WTC11 (cell line): ENCODE measurements around the gene PIP4P1. TPM values are rescaled to one million over a fixed set of nuclear protein-coding genes. Genes with fewer than 3 reads are reported as not detected.

Experiments used
- ATAC-seq: fragments of 200-7000 bp; cut with Tn5 transposase; 2 replicates; pipeline ENCODE4 v1.10.0; 2021; ENCODE audit warnings: mild to moderate bottlenecking, moderate library complexity
- CTCF ChIA-PET: fragments of 300-600 bp; sonication (Branson Sonifier 250); formaldehyde crosslinking; loops from one replicate; lab custom pipeline; 2021; ENCODE audit warnings: antibody characterized with exemption; lab: Charles Lee
- POLR2A ChIA-PET: fragments of 350-600 bp; sonication (Branson Sonifier 250); formaldehyde crosslinking; loops from one replicate; lab custom pipeline; 2021; ENCODE audit warnings: antibody characterized with exemption; lab: Charles Lee
- DNase-seq: peaks from one replicate; pipeline ENCODE4 v3.0.0; 2021; ENCODE audit warnings: low spot score
- H3K27ac Mint-ChIP-seq: 2 replicates; pipeline ENCODE4 v1.8.0; 2021; ENCODE audit warnings: mixed read lengths
- H3K27me3 Mint-ChIP-seq: 2 replicates; pipeline ENCODE4 v1.8.0; 2021; ENCODE audit warnings: low read depth, mild to moderate bottlenecking, moderate library complexity, mixed read lengths
- H3K36me3 Mint-ChIP-seq: 2 replicates; pipeline ENCODE4 v1.8.0; 2021; ENCODE audit warnings: mixed read lengths
- H3K4me1 Mint-ChIP-seq: 2 replicates; pipeline ENCODE4 v1.8.0; 2022; ENCODE audit warnings: mixed read lengths
- H3K4me3 Mint-ChIP-seq: 2 replicates; pipeline ENCODE4 v1.8.0; 2021; ENCODE audit warnings: mild to moderate bottlenecking, moderate library complexity, mixed read lengths
- H3K9me3 Mint-ChIP-seq: 2 replicates; pipeline ENCODE4 v1.8.0; 2021; ENCODE audit warnings: mixed read lengths
- ELF4 ChIP-seq: sonication (generic); formaldehyde crosslinking; IDR thresholded peaks from 2 replicates; pipeline ENCODE4 v1.8.1; 2022; ENCODE audit warnings: low read depth, mild to moderate bottlenecking, moderate library complexity, missing genetic modification reagents
- ESRRA ChIP-seq: sonication (generic); formaldehyde crosslinking; IDR thresholded peaks from 2 replicates; pipeline ENCODE4 v1.8.1; 2022; ENCODE audit warnings: mild to moderate bottlenecking, missing genetic modification reagents, borderline replicate concordance
- FOXJ3 ChIP-seq: sonication (generic); formaldehyde crosslinking; IDR thresholded peaks from 2 replicates; pipeline ENCODE4 v1.9.0; 2021; ENCODE audit warnings: missing genetic modification reagents, mild to moderate bottlenecking, borderline replicate concordance
- GABPB1 ChIP-seq: sonication (generic); formaldehyde crosslinking; IDR thresholded peaks from 2 replicates; pipeline ENCODE4 v1.8.1; 2023; ENCODE audit warnings: mild to moderate bottlenecking, missing genetic modification reagents
- GTF2I ChIP-seq: fragments of 250-450 bp; sonication (Bioruptor Pico); conservative IDR thresholded peaks from 2 replicates; pipeline ENCODE4 v1.4.0; 2021; ENCODE audit warnings: mild to moderate bottlenecking
- JUN ChIP-seq: sonication (generic); formaldehyde crosslinking; IDR thresholded peaks from 2 replicates; pipeline ENCODE4 v1.8.0; 2023; ENCODE audit warnings: mild to moderate bottlenecking, missing genetic modification reagents
- NR1H2 ChIP-seq: sonication (generic); formaldehyde crosslinking; IDR thresholded peaks from 2 replicates; pipeline ENCODE4 v1.9.0; 2021; ENCODE audit warnings: mild to moderate bottlenecking, moderate library complexity, missing genetic modification reagents
- RORB ChIP-seq: fragments of 250-450 bp; sonication (Bioruptor Pico); IDR thresholded peaks from 2 replicates; pipeline ENCODE4 v1.9.0; 2021; ENCODE audit warnings: mild to moderate bottlenecking
- SMAD3 ChIP-seq: sonication (generic); formaldehyde crosslinking; IDR thresholded peaks from 2 replicates; pipeline ENCODE4 v1.8.0; 2022; ENCODE audit warnings: missing genetic modification reagents, mild to moderate bottlenecking, borderline replicate concordance
- ZNF423 ChIP-seq: fragments of 250-450 bp; sonication (Bioruptor Pico); IDR thresholded peaks from 2 replicates; pipeline ENCODE4 v2.1.2; 2022; ENCODE audit warnings: mild to moderate bottlenecking, moderate library complexity
- total RNA-seq: library from RNA; stranded (reverse); gene quantifications from 3 replicates; pipeline ENCODE4 v1.2.3, GENCODE V29; 2021
- TF ChIP-seq, protein P1 (sequence below): fragments of 250-450 bp; sonication (Bioruptor Pico); IDR thresholded peaks from 2 replicates; pipeline ENCODE4 v1.9.0; 2021; ENCODE audit warnings: mild to moderate bottlenecking
- TF ChIP-seq, protein P2 (sequence below): fragments of 250-450 bp; sonication (Bioruptor Pico); IDR thresholded peaks from 2 replicates; pipeline ENCODE4 v1.9.0; 2021; ENCODE audit warnings: moderate library complexity, mild to moderate bottlenecking, inconsistent platforms, borderline replicate concordance
- TF ChIP-seq, protein P3 (sequence below): fragments of 250-450 bp; sonication (Bioruptor Pico); IDR thresholded peaks from 2 replicates; pipeline ENCODE4 v1.9.0; 2021; ENCODE audit warnings: mild to moderate bottlenecking
- TF ChIP-seq, protein P4 (sequence below): sonication (generic); formaldehyde crosslinking; IDR thresholded peaks from 2 replicates; pipeline ENCODE4 v1.8.1; 2023; ENCODE audit warnings: mild to moderate bottlenecking, missing genetic modification reagents, moderate library complexity
- TF ChIP-seq, protein P5 (sequence below): sonication (generic); formaldehyde crosslinking; IDR thresholded peaks from 2 replicates; pipeline ENCODE4 v1.8.1; 2023; ENCODE audit warnings: mild to moderate bottlenecking, missing genetic modification reagents
- TF ChIP-seq, protein P6 (sequence below): sonication (generic); formaldehyde crosslinking; IDR thresholded peaks from 2 replicates; pipeline ENCODE4 v1.8.1; 2023; ENCODE audit warnings: mild to moderate bottlenecking, moderate library complexity, missing genetic modification reagents
- TF ChIP-seq, protein P7 (sequence below): sonication (generic); formaldehyde crosslinking; IDR thresholded peaks from 2 replicates; pipeline ENCODE4 v1.8.0; 2022; ENCODE audit warnings: missing genetic modification reagents

The PIP4P1 gene
- total RNA-seq, 1 experiment from 2014 or later: 34.1 TPM

DNA sequence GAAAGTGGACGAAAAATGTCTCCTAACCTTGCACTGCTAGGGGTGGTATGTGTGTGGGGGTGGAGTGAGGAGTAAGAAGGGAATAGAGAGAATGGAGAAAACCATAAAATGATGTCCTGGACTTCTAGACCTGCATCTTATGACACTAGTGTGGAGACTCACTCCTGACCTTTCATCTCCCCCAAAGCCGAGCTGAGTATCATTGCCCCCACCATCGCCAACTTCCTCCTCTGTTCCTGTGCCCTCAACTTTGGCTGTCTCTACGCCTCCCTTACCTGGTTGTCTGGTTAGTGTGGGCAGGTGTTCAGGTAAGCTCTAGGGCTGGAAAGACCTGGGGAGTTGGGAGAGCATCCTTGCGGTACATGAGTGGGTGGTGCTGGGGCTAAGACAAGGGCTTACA lies 20.8 kb downstream of the PIP4P1 start:
- H3K36me3 Mint-ChIP-seq: peaks cover 9% of the 10 kb centered on the region
- CTCF ChIA-PET: no interaction called here
- no peak for TF ChIP-seq ZNF423 (CRISPR knock-in tag)
- TF ChIP-seq, all 79 proteins: peak for 0
- H3K27me3 Mint-ChIP-seq: peaks cover 15% of the 10 kb centered on the region
- DNase-seq (no peak), ATAC-seq (no peak)
- POLR2A ChIA-PET: no interaction called here
- H3K27ac Mint-ChIP-seq: no peak overlapping the region
- peaks cover 7% of the 10 kb centered on the region for H3K9me3 Mint-ChIP-seq
- H3K4me3 Mint-ChIP-seq: no peak overlapping the region
- peaks cover 4% of the 10 kb centered on the region for H3K4me1 Mint-ChIP-seq

DNA sequence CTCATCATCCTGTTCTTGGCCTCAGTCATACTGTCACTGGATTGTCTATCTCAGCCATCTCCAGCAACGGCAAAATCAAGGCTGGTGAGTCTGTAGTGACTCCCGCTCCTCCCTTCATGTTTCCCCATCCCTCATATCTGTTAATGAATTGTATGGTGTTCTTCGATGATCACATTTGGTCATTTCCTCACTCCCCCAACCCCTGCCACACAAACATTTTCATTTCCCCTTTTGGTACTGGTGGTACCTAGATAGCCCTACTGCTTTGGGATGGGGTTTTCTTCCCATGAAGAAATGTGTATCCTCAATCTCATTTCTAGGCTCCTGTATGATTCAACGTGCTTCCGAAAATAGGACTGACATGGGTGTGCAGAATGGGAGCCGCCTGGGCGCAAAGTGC lies 22.6 kb downstream of the PIP4P1 start:
- Mint-ChIP-seq H3K9me3 (peaks cover 7% of the 10 kb centered on the region), H3K27me3 (peaks cover 33% of the 10 kb centered on the region), H3K36me3 (peaks cover 9% of the 10 kb centered on the region), H3K27ac (no peak overlapping the region), H3K4me3 (no peak overlapping the region), H3K4me1 (peaks cover 13% of the 10 kb centered on the region)
- TF ChIP-seq ESRRA (no peak), RORB (no peak), SMAD3 (no peak), GTF2I (no peak), NR1H2 (CRISPR knock-in tag) (no peak), ZNF423 (CRISPR knock-in tag) (no peak), FOXJ3 (CRISPR knock-in tag) (no peak), GABPB1 (CRISPR knock-in tag) (no peak)
- TF ChIP-seq, protein P1, sequence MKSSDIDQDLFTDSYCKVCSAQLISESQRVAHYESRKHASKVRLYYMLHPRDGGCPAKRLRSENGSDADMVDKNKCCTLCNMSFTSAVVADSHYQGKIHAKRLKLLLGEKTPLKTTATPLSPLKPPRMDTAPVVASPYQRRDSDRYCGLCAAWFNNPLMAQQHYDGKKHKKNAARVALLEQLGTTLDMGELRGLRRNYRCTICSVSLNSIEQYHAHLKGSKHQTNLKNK (CRISPR knock-in tag): no peak
- TF ChIP-seq, protein P2, sequence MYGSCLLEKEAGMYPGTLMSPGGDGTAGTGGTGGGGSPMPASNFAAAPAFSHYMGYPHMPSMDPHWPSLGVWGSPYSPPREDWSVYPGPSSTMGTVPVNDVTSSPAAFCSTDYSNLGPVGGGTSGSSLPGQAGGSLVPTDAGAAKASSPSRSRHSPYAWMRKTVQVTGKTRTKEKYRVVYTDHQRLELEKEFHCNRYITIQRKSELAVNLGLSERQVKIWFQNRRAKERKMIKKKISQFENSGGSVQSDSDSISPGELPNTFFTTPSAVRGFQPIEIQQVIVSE (CRISPR knock-in tag): no peak
- TF ChIP-seq, protein P3, sequence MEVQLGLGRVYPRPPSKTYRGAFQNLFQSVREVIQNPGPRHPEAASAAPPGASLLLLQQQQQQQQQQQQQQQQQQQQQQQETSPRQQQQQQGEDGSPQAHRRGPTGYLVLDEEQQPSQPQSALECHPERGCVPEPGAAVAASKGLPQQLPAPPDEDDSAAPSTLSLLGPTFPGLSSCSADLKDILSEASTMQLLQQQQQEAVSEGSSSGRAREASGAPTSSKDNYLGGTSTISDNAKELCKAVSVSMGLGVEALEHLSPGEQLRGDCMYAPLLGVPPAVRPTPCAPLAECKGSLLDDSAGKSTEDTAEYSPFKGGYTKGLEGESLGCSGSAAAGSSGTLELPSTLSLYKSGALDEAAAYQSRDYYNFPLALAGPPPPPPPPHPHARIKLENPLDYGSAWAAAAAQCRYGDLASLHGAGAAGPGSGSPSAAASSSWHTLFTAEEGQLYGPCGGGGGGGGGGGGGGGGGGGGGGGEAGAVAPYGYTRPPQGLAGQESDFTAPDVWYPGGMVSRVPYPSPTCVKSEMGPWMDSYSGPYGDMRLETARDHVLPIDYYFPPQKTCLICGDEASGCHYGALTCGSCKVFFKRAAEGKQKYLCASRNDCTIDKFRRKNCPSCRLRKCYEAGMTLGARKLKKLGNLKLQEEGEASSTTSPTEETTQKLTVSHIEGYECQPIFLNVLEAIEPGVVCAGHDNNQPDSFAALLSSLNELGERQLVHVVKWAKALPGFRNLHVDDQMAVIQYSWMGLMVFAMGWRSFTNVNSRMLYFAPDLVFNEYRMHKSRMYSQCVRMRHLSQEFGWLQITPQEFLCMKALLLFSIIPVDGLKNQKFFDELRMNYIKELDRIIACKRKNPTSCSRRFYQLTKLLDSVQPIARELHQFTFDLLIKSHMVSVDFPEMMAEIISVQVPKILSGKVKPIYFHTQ (CRISPR knock-in tag): no peak
- TF ChIP-seq, protein P4, sequence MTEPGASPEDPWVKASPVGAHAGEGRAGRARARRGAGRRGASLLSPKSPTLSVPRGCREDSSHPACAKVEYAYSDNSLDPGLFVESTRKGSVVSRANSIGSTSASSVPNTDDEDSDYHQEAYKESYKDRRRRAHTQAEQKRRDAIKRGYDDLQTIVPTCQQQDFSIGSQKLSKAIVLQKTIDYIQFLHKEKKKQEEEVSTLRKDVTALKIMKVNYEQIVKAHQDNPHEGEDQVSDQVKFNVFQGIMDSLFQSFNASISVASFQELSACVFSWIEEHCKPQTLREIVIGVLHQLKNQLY (CRISPR knock-in tag): no peak
- TF ChIP-seq, protein P5, sequence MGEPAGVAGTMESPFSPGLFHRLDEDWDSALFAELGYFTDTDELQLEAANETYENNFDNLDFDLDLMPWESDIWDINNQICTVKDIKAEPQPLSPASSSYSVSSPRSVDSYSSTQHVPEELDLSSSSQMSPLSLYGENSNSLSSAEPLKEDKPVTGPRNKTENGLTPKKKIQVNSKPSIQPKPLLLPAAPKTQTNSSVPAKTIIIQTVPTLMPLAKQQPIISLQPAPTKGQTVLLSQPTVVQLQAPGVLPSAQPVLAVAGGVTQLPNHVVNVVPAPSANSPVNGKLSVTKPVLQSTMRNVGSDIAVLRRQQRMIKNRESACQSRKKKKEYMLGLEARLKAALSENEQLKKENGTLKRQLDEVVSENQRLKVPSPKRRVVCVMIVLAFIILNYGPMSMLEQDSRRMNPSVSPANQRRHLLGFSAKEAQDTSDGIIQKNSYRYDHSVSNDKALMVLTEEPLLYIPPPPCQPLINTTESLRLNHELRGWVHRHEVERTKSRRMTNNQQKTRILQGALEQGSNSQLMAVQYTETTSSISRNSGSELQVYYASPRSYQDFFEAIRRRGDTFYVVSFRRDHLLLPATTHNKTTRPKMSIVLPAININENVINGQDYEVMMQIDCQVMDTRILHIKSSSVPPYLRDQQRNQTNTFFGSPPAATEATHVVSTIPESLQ: no peak
- TF ChIP-seq, protein P6, sequence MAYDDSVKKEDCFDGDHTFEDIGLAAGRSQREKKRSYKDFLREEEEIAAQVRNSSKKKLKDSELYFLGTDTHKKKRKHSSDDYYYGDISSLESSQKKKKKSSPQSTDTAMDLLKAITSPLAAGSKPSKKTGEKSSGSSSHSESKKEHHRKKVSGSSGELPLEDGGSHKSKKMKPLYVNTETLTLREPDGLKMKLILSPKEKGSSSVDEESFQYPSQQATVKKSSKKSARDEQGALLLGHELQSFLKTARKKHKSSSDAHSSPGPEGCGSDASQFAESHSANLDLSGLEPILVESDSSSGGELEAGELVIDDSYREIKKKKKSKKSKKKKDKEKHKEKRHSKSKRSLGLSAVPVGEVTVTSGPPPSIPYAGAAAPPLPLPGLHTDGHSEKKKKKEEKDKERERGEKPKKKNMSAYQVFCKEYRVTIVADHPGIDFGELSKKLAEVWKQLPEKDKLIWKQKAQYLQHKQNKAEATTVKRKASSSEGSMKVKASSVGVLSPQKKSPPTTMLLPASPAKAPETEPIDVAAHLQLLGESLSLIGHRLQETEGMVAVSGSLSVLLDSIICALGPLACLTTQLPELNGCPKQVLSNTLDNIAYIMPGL: no peak
- no peak for ATAC-seq
- no peak for DNase-seq
- ChIA-PET CTCF (no interaction called here), POLR2A (no interaction called here)

DNA sequence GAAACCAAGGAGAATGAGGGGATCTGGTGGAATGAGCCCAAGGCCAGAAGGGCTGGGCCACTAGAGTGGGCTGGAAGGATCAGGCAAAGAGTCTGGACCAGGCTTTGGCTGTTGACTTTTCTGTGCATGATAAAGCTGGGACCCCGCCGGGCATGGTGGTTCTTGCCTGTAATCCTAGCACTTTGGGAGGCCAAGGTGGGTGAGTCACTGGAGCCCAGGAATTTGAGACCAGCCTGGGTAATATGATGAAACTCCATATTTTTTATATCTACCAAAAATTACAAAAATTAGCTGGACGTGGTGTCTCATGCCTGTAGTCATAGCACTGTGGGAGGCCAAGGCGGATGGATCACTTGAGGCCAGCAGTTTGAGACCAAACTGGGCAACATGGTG lies 24.9 kb downstream of the PIP4P1 start:
- ATAC-seq: no peak
- CTCF ChIA-PET: interaction anchor here (0.6 to 2.4 kb wide), 2 partner anchors 12 to 21 kb away, joined by 3 to 21 read pairs; no protein-coding TSS in a partner anchor
- TF ChIP-seq JUN (CRISPR knock-in tag) (no peak), ELF4 (CRISPR knock-in tag) (no peak)
- TF ChIP-seq, protein P7, sequence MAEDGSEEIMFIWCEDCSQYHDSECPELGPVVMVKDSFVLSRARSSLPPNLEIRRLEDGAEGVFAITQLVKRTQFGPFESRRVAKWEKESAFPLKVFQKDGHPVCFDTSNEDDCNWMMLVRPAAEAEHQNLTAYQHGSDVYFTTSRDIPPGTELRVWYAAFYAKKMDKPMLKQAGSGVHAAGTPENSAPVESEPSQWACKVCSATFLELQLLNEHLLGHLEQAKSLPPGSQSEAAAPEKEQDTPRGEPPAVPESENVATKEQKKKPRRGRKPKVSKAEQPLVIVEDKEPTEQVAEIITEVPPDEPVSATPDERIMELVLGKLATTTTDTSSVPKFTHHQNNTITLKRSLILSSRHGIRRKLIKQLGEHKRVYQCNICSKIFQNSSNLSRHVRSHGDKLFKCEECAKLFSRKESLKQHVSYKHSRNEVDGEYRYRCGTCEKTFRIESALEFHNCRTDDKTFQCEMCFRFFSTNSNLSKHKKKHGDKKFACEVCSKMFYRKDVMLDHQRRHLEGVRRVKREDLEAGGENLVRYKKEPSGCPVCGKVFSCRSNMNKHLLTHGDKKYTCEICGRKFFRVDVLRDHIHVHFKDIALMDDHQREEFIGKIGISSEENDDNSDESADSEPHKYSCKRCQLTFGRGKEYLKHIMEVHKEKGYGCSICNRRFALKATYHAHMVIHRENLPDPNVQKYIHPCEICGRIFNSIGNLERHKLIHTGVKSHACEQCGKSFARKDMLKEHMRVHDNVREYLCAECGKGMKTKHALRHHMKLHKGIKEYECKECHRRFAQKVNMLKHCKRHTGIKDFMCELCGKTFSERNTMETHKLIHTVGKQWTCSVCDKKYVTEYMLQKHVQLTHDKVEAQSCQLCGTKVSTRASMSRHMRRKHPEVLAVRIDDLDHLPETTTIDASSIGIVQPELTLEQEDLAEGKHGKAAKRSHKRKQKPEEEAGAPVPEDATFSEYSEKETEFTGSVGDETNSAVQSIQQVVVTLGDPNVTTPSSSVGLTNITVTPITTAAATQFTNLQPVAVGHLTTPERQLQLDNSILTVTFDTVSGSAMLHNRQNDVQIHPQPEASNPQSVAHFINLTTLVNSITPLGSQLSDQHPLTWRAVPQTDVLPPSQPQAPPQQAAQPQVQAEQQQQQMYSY (CRISPR knock-in tag): 0 out of 2 replicates have a peak, but pooled peaks have one; percentile 27

More for the DNA sequence above, 24.9 kb downstream of the PIP4P1 start:
- Mint-ChIP-seq H3K27me3 (peaks cover 34% of the 10 kb centered on the region), H3K4me3 (no peak overlapping the region), H3K27ac (no peak overlapping the region), H3K9me3 (no peaks in the 10 kb centered on the region), H3K36me3 (no peaks in the 10 kb centered on the region), H3K4me1 (peaks cover 13% of the 10 kb centered on the region)
- POLR2A ChIA-PET: no interaction called here
- DNase-seq: no peak
